BLaER1 (cell line): ENCODE measurements around the gene SENP6.

ENCODE experiments used
- H3K27ac ChIP-seq: shearing (Covaris generic); formaldehyde crosslinking; 2 replicates; pipeline ENCODE4 v1.8.1; 2022
- H3K27me3 ChIP-seq: shearing (Covaris generic); formaldehyde crosslinking; 2 replicates; pipeline ENCODE4 v1.8.1; 2022
- H3K36me3 ChIP-seq: shearing (Covaris generic); formaldehyde crosslinking; 2 replicates; pipeline ENCODE4 v1.8.1; 2022
- H3K4me1 ChIP-seq: shearing (Covaris generic); formaldehyde crosslinking; 2 replicates; pipeline ENCODE4 v1.8.1; 2022
- H3K4me2 ChIP-seq: shearing (Covaris generic); formaldehyde crosslinking; 2 replicates; pipeline ENCODE4 v1.8.1; 2022
- H3K4me3 ChIP-seq: shearing (Covaris generic); formaldehyde crosslinking; 2 replicates; pipeline ENCODE4 v1.8.1; 2022
- H3K9ac ChIP-seq: shearing (Covaris generic); formaldehyde crosslinking; 2 replicates; pipeline ENCODE4 v1.8.1; 2022
- H3K9me3 ChIP-seq: shearing (Covaris generic); formaldehyde crosslinking; 2 replicates; pipeline ENCODE4 v1.8.1; 2022
- H4K20me1 ChIP-seq: shearing (Covaris generic); formaldehyde crosslinking; 2 replicates; pipeline ENCODE4 v1.8.1; 2022
- Cebpa-rat ChIP-seq: shearing (Covaris generic); IDR thresholded peaks from 2 replicates; pipeline ENCODE4 v1.8.1; 2022

SENP6 gene

GRCh38 chr6:75757295-75757694 lies 155.6 kb downstream of the SENP6 start:
- H4K20me1 ChIP-seq, result no peaks in the 10 kb centered on the region
- no peaks in the 10 kb centered on the region for H3K9me3 ChIP-seq
- no peak overlapping the region for H3K4me3 ChIP-seq
- TF ChIP-seq Cebpa-rat, result no peak
- H3K27me3 ChIP-seq, result no peaks in the 10 kb centered on the region
- no peaks in the 10 kb centered on the region for H3K36me3 ChIP-seq
- no peak overlapping the region for H3K27ac ChIP-seq
- H3K4me2 ChIP-seq, result no peak overlapping the region
- H3K9ac ChIP-seq, result no peak overlapping the region
- peaks cover 9% of the 10 kb centered on the region; the same call in 1 of the 2 replicates for H3K4me1 ChIP-seq

GRCh38 chr6:75758061-75758460 lies 156.4 kb downstream of the SENP6 start:
- TF ChIP-seq Cebpa-rat, result no peak
- Histone ChIP-seq H3K9ac (no peak overlapping the region), H3K9me3 (no peaks in the 10 kb centered on the region), H3K4me2 (no peak overlapping the region), H4K20me1 (no peaks in the 10 kb centered on the region), H3K27ac (no peak overlapping the region), H3K27me3 (no peaks in the 10 kb centered on the region), H3K36me3 (no peaks in the 10 kb centered on the region), H3K4me3 (no peak overlapping the region), H3K4me1 (peaks cover 9% of the 10 kb centered on the region; the same call in 1 of the 2 replicates)

- Histone ChIP-seq H3K36me3 (no peaks in the 10 kb centered on the region), H4K20me1 (no peaks in the 10 kb centered on the region), H3K4me3 (no peak overlapping the region), H3K4me2 (peak overlapping the region; percentile 43), H3K4me1 (peaks cover 9% of the 10 kb centered on the region; the same call in 1 of the 2 replicates), H3K27me3 (no peaks in the 10 kb centered on the region), H3K9ac (no peak overlapping the region), H3K27ac (no peak overlapping the region), H3K9me3 (no peaks in the 10 kb centered on the region)
- TF ChIP-seq Cebpa-rat, result no peak
These were observed 157.5 kb downstream of the SENP6 start for GRCh38 chr6:75759207-75759606.

GRCh38 chr6:75760320-75760719 lies 158.6 kb downstream of the SENP6 start:
- TF ChIP-seq Cebpa-rat, result no peak
- no peaks in the 10 kb centered on the region for H3K36me3 ChIP-seq
- H3K9ac ChIP-seq, result no peak overlapping the region
- H3K27ac ChIP-seq, result no peak overlapping the region
- H4K20me1 ChIP-seq, result no peaks in the 10 kb centered on the region
- H3K4me3 ChIP-seq, result no peak overlapping the region
- H3K9me3 ChIP-seq, result no peaks in the 10 kb centered on the region
- H3K4me2 ChIP-seq, result no peak overlapping the region
- no peaks in the 10 kb centered on the region for H3K27me3 ChIP-seq
- H3K4me1 ChIP-seq, result peaks cover 9% of the 10 kb centered on the region; the same call in 1 of the 2 replicates

GRCh38 chr6:75761489-75761888 lies 159.8 kb downstream of the SENP6 start:
- Histone ChIP-seq H3K4me1 (peaks cover 9% of the 10 kb centered on the region; the same call in 1 of the 2 replicates), H3K9ac (no peak overlapping the region), H3K27ac (no peak overlapping the region), H4K20me1 (no peaks in the 10 kb centered on the region), H3K4me2 (no peak overlapping the region), H3K4me3 (no peak overlapping the region), H3K9me3 (no peaks in the 10 kb centered on the region), H3K36me3 (no peaks in the 10 kb centered on the region), H3K27me3 (no peaks in the 10 kb centered on the region)
- no peak for TF ChIP-seq Cebpa-rat

- no peaks in the 10 kb centered on the region for H3K27me3 ChIP-seq
- H3K36me3 ChIP-seq, result no peaks in the 10 kb centered on the region
- peaks cover 9% of the 10 kb centered on the region; the same call in 1 of the 2 replicates for H3K4me1 ChIP-seq
- no peak for TF ChIP-seq Cebpa-rat
- H4K20me1 ChIP-seq, result no peaks in the 10 kb centered on the region
- H3K9me3 ChIP-seq, result no peaks in the 10 kb centered on the region
- H3K4me3 ChIP-seq, result no peak overlapping the region
- no peak overlapping the region for H3K4me2 ChIP-seq
- H3K27ac ChIP-seq, result no peak overlapping the region
- no peak overlapping the region for H3K9ac ChIP-seq
These were observed 160.4 kb downstream of the SENP6 start for GRCh38 chr6:75762063-75762462.

GRCh38 chr6:75766387-75766786 lies 164.7 kb downstream of the SENP6 start:
- no peaks in the 10 kb centered on the region for H3K4me1 ChIP-seq
- no peaks in the 10 kb centered on the region for H3K27me3 ChIP-seq
- H3K9me3 ChIP-seq, result no peaks in the 10 kb centered on the region
- no peaks in the 10 kb centered on the region for H3K36me3 ChIP-seq
- H3K4me2 ChIP-seq, result no peak overlapping the region
- H3K4me3 ChIP-seq, result no peak overlapping the region
- TF ChIP-seq Cebpa-rat, result no peak
- no peak overlapping the region for H3K9ac ChIP-seq
- H3K27ac ChIP-seq, result no peak overlapping the region
- no peaks in the 10 kb centered on the region for H4K20me1 ChIP-seq
